Posterior vena cava (tissue), 2 donors: ENCODE data around the gene FGFRL1. TPM values are rescaled to one million over a fixed set of nuclear protein-coding genes. Genes with fewer than 3 reads are reported as not detected.
A peak's percentile ranks its signal among the peaks of the same experiment; 100 is the strongest.
"Not testable (repeated sequence)": the region's sequence is repeated elsewhere in the genome, so short reads cannot be mapped to it uniquely, and the experiment has no call there.

Experiments
- DNase-seq: peaks from one replicate; pipeline ENCODE4 v3.0.0-alpha.2; 2020; ENCODE audit warnings: low spot score
- intact Hi-C, 2 donors: fragments of 100-400 bp; cut with DNase I; formaldehyde crosslinking; loops; one replicate each; pipeline versions ENCODE4 v1.14.1 to v1.14.2; 2022 to 2023
- total RNA-seq, 2 donors: library from RNA; stranded (reverse); fragmentation: NEBNext Ultra II Directional; extraction: Animal tissue kit (Norgen Biotek cat#: 25700); gene quantifications; one replicate each; pipeline ENCODE4 v1.2.1, GENCODE V29; 2021
- donor health status: DM: yes; HTN: yes; CAD: no.
- donor health status: DM: yes; HTN: yes; CAD: no.

Gene FGFRL1
- total RNA-seq, 2 donors from 2014 or later, result 16.2 to 20.7 TPM

- intact Hi-C loops, result no loop called here
- peak; percentile 75 for DNase-seq
Observed at GRCh38 chr4:1045193-1045594, 33.8 kb downstream of the FGFRL1 start.

GRCh38 chr4:1045595-1046201 is 34.3 kb downstream of the FGFRL1 start:
- peak; percentile 63 for DNase-seq

GRCh38 chr4:1046581-1047011 is 35.2 kb downstream of the FGFRL1 start:
- DNase-seq, result peak; percentile 89
- intact Hi-C loops, result loop anchor here in 1 of 2 donors (1.0 kb wide), 1 partner anchor 74 kb away; no protein-coding TSS in a partner anchor

More at GRCh38 chr4:1045595-1046201, 34.3 kb downstream of the FGFRL1 start:
- intact Hi-C loops, result no loop called here

DNA sequence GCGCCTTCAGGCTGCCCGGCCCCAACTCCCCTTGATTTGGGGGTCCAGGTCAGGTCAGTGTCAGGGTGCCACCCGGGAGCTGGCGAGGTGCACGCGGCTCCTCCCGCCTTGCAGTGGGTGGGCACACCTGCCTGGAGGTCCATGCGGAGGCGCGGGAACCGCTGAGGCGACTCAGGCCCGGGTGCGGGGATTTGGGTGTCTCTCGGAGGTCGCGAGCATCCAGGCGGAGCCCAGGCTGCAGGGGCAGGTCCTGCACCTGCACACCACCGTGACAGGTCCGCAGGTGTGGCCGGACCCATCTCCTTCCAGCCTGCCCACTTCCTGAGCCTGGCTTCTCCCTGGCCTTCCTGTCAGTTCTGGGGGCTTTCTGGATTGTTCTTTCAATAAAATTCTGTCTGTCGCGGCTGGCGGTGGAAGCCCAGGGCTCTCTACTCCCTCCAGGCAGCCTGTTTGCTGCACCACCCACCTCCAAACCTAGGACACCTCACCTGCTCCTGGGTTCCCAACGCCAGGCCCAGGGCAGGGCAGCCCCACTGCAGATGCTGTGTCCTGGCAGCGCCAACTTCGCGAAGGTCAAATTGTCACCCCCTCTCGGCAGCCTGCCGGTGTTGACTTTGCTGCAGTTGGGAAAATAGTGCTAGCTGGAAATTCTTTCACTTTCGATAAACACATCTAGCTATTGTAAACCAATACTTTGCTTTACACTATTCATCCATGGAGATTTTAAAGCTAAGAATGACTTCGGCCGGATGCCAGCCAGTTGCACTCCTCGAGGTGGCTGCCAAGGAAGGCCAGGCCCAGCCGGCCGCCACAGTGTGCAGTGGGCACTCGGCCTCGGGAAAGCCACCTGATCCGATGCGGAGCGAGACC is 35.9 kb downstream of the FGFRL1 start:
- DNase-seq, result peak; percentile 79

DNA sequence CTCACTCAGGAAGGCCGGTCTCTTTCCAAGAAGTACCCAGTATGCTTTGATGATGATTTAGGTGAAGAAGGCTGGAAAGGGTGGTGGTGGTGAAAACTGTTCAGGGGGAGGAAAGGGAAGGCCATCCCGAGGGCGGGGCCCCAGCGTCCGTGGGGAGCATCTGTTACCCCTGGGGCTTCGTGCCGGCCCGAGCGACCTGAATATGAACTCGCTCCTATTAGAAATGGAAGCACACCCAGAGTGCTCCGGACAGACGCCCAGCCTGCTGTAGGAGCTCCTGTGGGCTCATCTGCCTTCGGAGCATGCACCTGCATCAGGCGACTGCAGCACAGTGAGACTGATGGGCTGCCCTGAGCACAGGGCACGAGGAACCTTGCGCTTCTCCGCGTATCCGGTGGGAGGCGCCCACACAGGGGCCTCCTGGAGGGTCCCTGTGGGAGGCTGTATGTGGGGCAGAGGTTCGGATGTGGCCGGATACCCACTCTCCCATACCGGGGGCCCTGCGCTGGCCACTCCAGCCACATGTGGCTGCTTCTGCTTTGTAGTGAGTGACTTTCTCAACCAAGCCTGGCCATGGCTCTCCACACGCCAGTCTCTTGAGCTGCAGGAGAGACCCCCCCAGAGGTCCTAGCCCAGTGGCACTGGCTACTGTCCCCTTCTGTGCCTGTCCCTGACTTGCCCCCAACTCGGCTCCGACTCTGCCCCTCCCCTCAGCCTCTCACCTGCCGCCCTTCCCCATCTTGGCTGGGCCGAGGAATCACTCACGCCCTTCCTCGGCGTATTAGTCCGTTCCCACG is 36.7 kb downstream of the FGFRL1 start:
- intact Hi-C loops, result loop anchor here in 1 of 2 donors (1.0 kb wide), 1 partner anchor 76 kb away; no protein-coding TSS in a partner anchor
- DNase-seq, result peak; percentile 72

More for the DNA sequence above, 35.9 kb downstream of the FGFRL1 start:
- intact Hi-C loops, result loop anchor here in 1 of 2 donors (1.0 kb wide), 1 partner anchor 75 kb away; no protein-coding TSS in a partner anchor

DNA sequence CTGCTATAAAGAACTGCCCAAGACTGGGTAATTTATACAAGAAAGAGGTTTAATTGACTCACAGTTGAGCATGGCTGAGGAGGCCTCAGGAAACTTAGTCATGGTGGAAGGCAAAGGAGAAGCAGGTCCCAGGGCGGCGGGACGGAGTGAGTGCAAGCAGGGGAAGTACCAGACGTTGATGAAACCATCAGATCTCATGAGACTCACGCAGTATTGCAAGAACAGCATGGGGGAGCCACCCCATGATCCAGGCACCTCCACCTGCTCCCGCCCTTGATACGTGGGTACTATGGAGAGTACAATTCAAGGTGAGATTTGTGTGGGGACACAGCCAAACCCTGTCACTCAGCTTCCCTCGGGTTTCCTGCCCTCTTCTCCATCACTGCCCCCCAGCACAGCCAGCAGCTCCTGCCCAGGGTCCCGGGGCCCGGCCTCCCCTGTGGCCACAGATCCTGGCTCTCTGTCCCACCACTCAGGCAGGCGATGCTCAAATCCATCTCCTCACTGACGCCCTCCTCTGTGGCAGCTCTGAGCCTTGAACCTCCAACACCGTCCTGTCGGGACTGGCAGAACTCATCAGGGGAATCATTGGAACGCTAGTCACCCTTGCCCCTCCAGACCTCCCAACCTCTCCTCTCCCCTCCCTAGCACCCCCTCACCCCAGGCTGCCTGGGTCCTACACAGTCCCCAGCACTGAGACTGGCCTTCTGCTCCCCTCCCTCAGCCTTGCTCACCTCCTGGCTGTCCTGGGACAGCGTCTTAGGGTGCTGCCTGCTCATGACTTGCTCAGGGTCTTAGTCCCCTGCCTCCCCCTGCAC is 37.6 kb downstream of the FGFRL1 start:
- intact Hi-C loops, result no loop called here
- DNase-seq, result peak; percentile 78

- peak; percentile 77 for DNase-seq
- intact Hi-C loops, result no loop called here
Observed at GRCh38 chr4:1049591-1049905, 38.1 kb downstream of the FGFRL1 start.

DNA sequence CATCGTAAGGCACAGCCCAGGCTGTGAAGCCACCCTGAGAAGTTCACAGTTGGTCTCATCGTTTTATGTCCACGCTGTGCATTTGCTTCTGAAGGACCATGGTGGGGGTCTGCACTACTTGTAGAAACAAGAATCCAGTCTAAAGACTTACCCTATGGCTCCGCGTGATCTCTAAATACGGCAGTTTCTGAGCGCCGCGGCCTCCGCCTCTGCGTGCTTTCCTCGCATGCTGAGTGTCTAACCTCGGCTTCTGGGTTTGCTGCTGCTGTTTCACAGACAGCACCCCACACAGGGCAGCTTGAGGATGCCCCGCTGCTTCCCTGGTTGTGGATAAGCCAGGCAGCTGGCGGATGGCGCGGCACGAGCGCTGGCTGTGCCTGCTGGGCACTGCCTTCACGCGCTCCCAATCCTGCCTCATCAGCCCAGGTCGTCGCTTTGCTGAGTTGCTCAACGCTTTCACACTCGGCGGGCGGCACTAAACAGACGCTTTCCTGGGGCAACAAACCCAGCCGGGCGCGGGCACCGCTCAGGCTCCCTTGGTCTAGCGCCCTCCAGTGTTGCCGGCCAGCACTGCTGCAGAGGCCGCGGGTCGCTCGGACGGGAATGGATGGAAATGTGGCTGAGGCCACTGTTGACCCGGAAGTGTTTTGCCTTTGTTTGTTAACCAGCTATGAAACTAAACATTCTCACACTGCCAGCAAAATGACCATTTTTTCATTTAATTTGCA is 39.2 kb downstream of the FGFRL1 start:
- peak; percentile 60 for DNase-seq
- intact Hi-C loops, result no loop called here

DNA sequence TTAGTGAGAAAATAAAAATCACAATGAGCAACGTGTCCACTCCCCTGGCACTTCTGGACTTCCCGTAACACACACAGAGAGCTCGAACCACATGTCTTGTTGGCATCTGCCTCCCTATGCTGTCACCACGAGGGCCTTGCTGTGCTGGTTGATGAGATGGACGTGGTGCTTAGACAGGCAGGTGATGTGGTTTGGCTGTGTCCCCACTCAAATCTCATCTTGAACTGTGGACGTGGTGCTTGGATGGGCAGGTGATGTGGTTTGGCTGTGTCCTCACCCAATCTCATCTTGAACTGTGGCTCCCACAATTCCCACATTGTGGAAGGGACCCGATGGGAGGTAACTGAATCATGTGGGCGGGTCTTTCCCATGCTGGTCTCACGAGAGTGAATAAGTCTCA is 40.0 kb downstream of the FGFRL1 start:
- intact Hi-C loops, result no loop called here
- peak; percentile 19 for DNase-seq

GRCh38 chr4:1052231-1052671 is 40.8 kb downstream of the FGFRL1 start:
- DNase-seq, result peak; percentile 69
- intact Hi-C loops, result no loop called here

DNA sequence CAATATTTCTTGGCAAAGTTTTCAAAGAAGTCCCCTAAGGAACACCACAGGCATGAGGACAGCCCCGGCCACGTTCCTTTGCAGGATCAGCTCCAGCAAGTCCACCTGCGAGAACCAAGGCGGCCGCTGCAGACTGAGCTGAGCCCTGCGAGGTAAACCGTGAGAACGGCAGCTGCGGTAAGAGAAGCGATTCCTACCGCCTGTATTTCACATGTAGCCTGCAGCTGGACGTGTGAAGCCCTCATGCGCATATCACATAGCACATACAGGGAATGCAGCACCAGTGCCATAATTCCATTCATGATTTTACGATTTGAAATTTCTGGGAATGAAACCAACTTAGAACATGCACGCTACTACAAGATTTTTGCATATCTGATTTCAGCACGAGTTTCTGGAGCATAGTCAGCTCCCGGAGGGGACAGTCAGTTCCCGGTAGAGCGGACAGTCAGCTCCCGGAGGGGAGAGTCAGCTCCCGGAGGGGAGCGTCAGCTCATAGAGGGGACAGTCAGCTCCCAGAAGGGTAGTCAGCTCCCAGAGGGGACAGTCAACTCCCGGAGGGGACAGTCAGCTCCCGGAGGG is 41.7 kb downstream of the FGFRL1 start:
- intact Hi-C loops, result no loop called here
- peak; percentile 81 for DNase-seq

DNA sequence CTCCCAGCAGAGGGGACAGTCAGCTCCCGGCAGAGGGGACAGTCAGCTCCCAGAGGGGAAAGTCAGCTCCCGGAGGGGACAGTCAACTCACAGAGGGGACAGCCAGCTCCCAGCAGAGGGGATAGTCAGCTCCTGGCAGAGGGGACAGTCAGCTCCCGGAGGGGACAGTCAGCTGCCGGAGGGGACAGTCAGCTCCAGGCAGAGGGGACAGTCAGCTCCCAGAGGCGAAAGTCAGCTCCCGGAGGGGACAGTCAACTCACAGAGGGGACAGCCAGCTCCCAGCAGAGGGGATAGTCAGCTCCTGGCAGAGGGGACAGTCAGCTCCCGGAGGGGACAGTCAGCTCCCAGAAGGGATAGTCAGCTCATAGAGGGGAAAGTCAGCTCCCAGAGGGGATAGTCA is 42.5 kb downstream of the FGFRL1 start:
- intact Hi-C loops, result not testable (repeated sequence)
- peak; percentile 34 for DNase-seq

- intact Hi-C loops, result not testable (repeated sequence)
- peak; percentile 0 for DNase-seq
Observed at GRCh38 chr4:1054696-1055242, 43.3 kb downstream of the FGFRL1 start.

GRCh38 chr4:1055243-1055701 is 43.8 kb downstream of the FGFRL1 start:
- DNase-seq, result peak; percentile 51
- intact Hi-C loops, result not testable (repeated sequence)

DNA sequence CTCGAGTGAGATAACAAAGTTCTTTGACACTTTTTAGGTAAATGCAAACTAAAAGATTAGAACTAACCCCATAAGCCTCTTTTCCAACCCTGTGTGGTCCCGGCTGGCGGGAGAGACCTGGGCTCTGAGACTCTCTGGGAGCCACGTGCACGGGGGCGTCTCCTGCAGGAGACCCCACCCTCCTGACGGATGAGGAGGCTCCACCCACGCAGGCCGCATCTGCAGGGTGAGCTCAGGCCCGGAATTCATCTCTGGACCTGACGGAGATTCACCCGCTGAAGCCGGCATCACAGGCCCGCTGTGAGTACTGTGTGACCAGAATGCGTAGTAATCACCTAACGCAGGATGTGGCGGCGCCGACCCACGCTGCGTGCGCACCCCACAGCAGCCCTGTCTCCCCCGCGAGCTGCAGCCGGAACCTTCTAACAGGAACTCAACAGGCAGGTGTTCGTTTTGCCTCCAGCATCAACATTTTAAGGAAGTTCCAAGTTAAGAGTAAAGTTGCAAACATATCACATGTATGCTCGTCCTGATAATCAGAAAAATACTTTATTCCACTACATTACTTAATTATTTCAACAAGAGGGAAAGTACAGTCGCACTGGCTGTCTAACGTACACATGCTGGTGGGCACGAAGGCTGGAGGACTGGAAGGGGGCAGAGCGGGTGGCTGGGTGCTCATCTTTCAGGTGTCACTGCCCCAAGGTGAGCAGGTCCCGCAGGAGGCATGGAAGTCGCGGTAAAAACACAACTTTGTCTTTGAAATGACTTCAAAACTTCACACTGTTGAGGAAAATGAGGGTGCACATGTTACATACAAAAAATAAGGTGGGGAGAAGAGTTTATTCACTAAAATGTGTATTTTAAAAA is 44.5 kb downstream of the FGFRL1 start:
- DNase-seq, result peak; percentile 84
- intact Hi-C loops, result no loop called here

- intact Hi-C loops, result no loop called here
- DNase-seq, result peak; percentile 67
Observed at GRCh38 chr4:1056671-1057402, 45.4 kb downstream of the FGFRL1 start.
